ENCODE results near the gene CCL14.

CCL14 gene

GRCh38 chr17:35981246-35981645 lies 5.3 kb downstream of the CCL14 start, which contains the start of gene CCL16:
Gene CCL16, minus strand, starts transcription at chr17:35981497. Its CDS starts 77 bp downstream, at chr17:35981420.
- DNase-seq (ENCODE audit: low spot score) = no peak
- in situ Hi-C loops (cut with MboI; ENCODE audit: low pct_unique_long_range_greater_than_20kb, low sequenced_read_pairs, unreplicated experiment) = no loop called here
- no peak for TF ChIP-seq CTCF (IDR thresholded peaks at IDR 0.05; ENCODE audit: extremely low read depth, insufficient read depth, missing control alignments)

- no peak for DNase-seq (ENCODE audit: low spot score)
- no peak for TF ChIP-seq CTCF (IDR thresholded peaks at IDR 0.05; ENCODE audit: extremely low read depth, insufficient read depth, missing control alignments)
- in situ Hi-C loops (cut with MboI; ENCODE audit: low pct_unique_long_range_greater_than_20kb, low sequenced_read_pairs, unreplicated experiment) = loop anchor here (10.0 kb wide), 1 partner anchor 166 kb away; no protein-coding TSS in a partner anchor
Observed at GRCh38 chr17:35978346-35978745, 8.2 kb downstream of the CCL14 start.

- in situ Hi-C loops (cut with MboI; ENCODE audit: low pct_unique_long_range_greater_than_20kb, low sequenced_read_pairs, unreplicated experiment) = loop anchor here (10.0 kb wide), 1 partner anchor 167 kb away; no protein-coding TSS in a partner anchor
- DNase-seq (ENCODE audit: low spot score) = no peak
- TF ChIP-seq CTCF (IDR thresholded peaks at IDR 0.05; ENCODE audit: extremely low read depth, insufficient read depth, missing control alignments) = no peak
Observed at GRCh38 chr17:35977509-35977908, 9.0 kb downstream of the CCL14 start.

- in situ Hi-C loops (cut with MboI; ENCODE audit: low pct_unique_long_range_greater_than_20kb, low sequenced_read_pairs, unreplicated experiment) = loop anchor here (10.0 kb wide), 1 partner anchor 171 kb away; no protein-coding TSS in a partner anchor
- DNase-seq (ENCODE audit: low spot score) = no peak
- no peak for TF ChIP-seq CTCF (IDR thresholded peaks at IDR 0.05; ENCODE audit: extremely low read depth, insufficient read depth, missing control alignments)
Observed at GRCh38 chr17:35973333-35974260, 12.9 kb downstream of the CCL14 start.

- DNase-seq (ENCODE audit: low spot score) = no peak
- in situ Hi-C loops (cut with MboI; ENCODE audit: low pct_unique_long_range_greater_than_20kb, low sequenced_read_pairs, unreplicated experiment) = loop anchor here (10.0 kb wide), 1 partner anchor 172 kb away; no protein-coding TSS in a partner anchor
- TF ChIP-seq CTCF (IDR thresholded peaks at IDR 0.05; ENCODE audit: extremely low read depth, insufficient read depth, missing control alignments) = no peak
Observed at GRCh38 chr17:35972945-35973332, 13.6 kb downstream of the CCL14 start.

- DNase-seq (ENCODE audit: low spot score) = no peak
- in situ Hi-C loops (cut with MboI; ENCODE audit: low pct_unique_long_range_greater_than_20kb, low sequenced_read_pairs, unreplicated experiment) = loop anchor here (10.0 kb wide), 1 partner anchor 172 kb away; no protein-coding TSS in a partner anchor
- TF ChIP-seq CTCF (IDR thresholded peaks at IDR 0.05; ENCODE audit: extremely low read depth, insufficient read depth, missing control alignments) = no peak
Observed at GRCh38 chr17:35972535-35972934, 14.0 kb downstream of the CCL14 start.

Data from GM13977 (cell line).